Natural killer cell treated with Interleukin-12 subunit alpha and Interleukin-12 subunit beta and Interleukin-15 and Interleukin-18, amount 100 ng/mL, for 72 hours (primary cell): Measurements from ENCODE around the gene FBXL13. TPM values are rescaled to one million over a fixed set of nuclear protein-coding genes. Genes with fewer than 3 reads are reported as not detected.
"Not testable (repeated sequence)": the region's sequence is repeated elsewhere in the genome, so short reads cannot be mapped to it uniquely, and the experiment has no call there.

Experiments used
- ATAC-seq, 2 donors: fragments of 150-1000 bp; cut with Tn5 transposase in 1 of 2; sonication (Bioruptor Pico), chemical (Tn5 transposase) in 1 of 2; 2 replicates each; pipeline ENCODE4 v1.10.0; 2021
- DNase-seq: peaks from one replicate; pipeline ENCODE4 v3.0.0; 2022; ENCODE audit warnings: low spot score
- H3K27ac Mint-ChIP-seq, 2 donors: 1 replicate in 1 of 2; 2 replicates in 1 of 2; pipeline ENCODE4 v1.8.0; 2022; ENCODE audit warnings: mixed read lengths in 2 of 2, mild to moderate bottlenecking in 1 of 2, moderate library complexity in 1 of 2
- H3K27me3 Mint-ChIP-seq, 2 donors: 1 replicate in 1 of 2; 2 replicates in 1 of 2; pipeline ENCODE4 v1.8.0; 2022; ENCODE audit warnings: mixed read lengths in 2 of 2
- H3K36me3 Mint-ChIP-seq: one replicate; pipeline ENCODE4 v1.8.0; 2022; ENCODE audit warnings: mixed read lengths
- H3K4me1 Mint-ChIP-seq, 2 donors: 1 replicate in 1 of 2; 2 replicates in 1 of 2; pipeline ENCODE4 v1.8.0; 2022; ENCODE audit warnings: low read depth in 2 of 2, mixed read lengths in 2 of 2, mild to moderate bottlenecking in 1 of 2
- H3K4me3 Mint-ChIP-seq: one replicate; pipeline ENCODE4 v1.8.0; 2022; ENCODE audit warnings: mixed read lengths
- H3K9me3 Mint-ChIP-seq: 2 replicates; pipeline ENCODE4 v1.8.0; 2022; ENCODE audit warnings: mixed read lengths
- total RNA-seq, 2 donors: library from RNA; stranded (reverse); gene quantifications; one replicate each; pipeline ENCODE4 v1.2.3, GENCODE V29; 2022

FBXL13 gene
- total RNA-seq, 2 donors from 2014 or later = 0.43 to 0.86 TPM

GRCh38 chr7:102917436-102918353 is 156.9 kb downstream of the FBXL13 start:
- Mint-ChIP-seq H3K36me3 (no peaks in the 10 kb centered on the region), H3K9me3 (no peaks in the 10 kb centered on the region), H3K4me1 (no peaks in the 10 kb centered on the region), H3K27ac (no peak overlapping the region), H3K27me3 (no peaks in the 10 kb centered on the region), H3K4me3 (no peak overlapping the region)
- ATAC-seq (no peak), DNase-seq (no peak)

DNA sequence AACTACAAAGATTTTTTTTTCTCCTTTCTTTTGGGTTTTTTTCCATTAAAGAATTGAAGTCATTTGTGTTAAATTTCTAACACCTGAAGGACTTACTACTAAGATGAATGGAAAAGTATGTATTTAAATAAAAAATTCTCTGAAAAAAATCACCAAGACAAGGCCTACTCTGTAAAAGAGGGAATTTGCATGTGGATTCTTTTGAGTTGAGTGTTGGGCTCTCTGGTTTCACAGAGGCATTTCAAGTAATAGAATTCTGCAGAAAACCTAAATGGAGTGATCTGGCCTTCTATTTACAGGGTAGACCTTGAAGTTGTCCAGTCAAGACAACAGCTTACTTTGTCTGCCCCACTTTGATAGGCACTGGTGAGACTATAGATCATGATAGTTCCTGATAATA is 157.7 kb downstream of the FBXL13 start:
- Mint-ChIP-seq H3K27ac (no peak overlapping the region), H3K4me1 (no peaks in the 10 kb centered on the region), H3K36me3 (no peaks in the 10 kb centered on the region), H3K4me3 (no peak overlapping the region), H3K9me3 (no peaks in the 10 kb centered on the region), H3K27me3 (no peaks in the 10 kb centered on the region)
- DNase-seq (no peak), ATAC-seq (no peak)

DNA sequence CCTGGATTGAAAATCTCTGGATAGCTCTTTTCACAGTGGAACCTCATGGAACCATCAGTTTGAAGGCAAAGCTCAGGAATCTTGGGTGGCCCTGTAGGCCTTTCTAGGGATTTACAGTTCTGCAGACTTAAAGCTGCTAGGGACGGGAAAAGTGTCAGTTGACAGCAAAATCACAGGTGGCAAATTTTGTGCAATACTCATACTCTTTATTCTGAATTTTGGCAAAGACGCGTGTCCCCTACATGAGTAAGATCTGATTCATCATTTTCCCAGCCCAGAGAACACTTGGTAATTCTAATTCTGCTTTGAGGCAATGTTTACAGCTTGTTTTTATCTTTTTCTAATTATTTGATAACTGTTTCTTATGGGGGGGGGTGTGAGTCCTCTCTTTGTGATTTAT is 158.2 kb downstream of the FBXL13 start:
- no peaks in the 10 kb centered on the region for H3K4me1 Mint-ChIP-seq
- H3K9me3 Mint-ChIP-seq = no peaks in the 10 kb centered on the region
- H3K4me3 Mint-ChIP-seq = no peak overlapping the region
- DNase-seq = no peak
- no peak for ATAC-seq
- no peak overlapping the region for H3K27ac Mint-ChIP-seq
- no peaks in the 10 kb centered on the region for H3K27me3 Mint-ChIP-seq
- no peaks in the 10 kb centered on the region for H3K36me3 Mint-ChIP-seq

DNA sequence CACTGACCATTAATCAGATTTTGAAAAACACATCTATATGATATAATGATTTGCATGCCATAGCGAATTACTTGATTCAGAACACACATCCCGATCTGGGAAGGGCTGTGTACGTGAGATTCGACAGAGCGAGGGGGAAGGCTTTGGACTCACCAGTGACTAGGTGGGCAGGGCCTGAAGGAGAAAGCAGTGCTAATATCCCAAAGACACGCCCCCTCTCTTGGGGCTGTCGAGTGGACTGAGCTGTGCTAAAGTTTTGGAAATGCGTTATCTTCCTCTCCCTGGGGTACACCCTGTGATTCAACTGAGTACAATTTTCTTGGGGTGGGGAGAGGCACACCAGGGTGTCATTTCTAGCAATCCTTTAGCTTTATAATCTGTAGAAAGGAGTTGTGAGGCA is 160.0 kb downstream of the FBXL13 start:
- H3K4me3 Mint-ChIP-seq = no peak overlapping the region
- H3K4me1 Mint-ChIP-seq = no peaks in the 10 kb centered on the region
- DNase-seq (no peak), ATAC-seq (no peak)
- H3K27me3 Mint-ChIP-seq = no peaks in the 10 kb centered on the region
- H3K9me3 Mint-ChIP-seq = no peaks in the 10 kb centered on the region
- no peak overlapping the region for H3K27ac Mint-ChIP-seq
- H3K36me3 Mint-ChIP-seq = no peaks in the 10 kb centered on the region

DNA sequence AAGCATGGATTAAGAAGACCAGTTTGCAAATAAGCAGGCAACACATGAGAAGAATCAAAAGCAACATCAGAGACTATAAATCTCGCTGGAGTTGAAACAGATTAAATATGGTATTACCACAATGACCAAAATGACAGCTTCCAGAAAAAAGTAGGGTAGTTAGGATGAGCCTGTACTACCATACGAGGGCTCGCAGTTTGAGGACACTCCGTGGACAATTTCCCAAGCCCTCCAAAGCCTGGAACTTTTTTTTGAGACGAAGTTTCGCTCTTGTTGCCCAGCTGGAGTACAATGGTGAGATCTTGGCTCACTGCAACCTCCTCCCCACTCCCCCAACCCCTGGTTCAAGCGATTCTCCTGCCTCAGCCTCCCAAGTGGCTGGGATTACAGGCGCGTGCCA is 160.8 kb downstream of the FBXL13 start:
- Mint-ChIP-seq H3K4me3 (no peak overlapping the region), H3K4me1 (no peaks in the 10 kb centered on the region), H3K27ac (no peak overlapping the region), H3K27me3 (no peaks in the 10 kb centered on the region), H3K36me3 (no peaks in the 10 kb centered on the region), H3K9me3 (no peaks in the 10 kb centered on the region)
- ATAC-seq (no peak), DNase-seq (no peak)

- no peak for ATAC-seq
- Mint-ChIP-seq H3K27me3 (no peaks in the 10 kb centered on the region), H3K36me3 (no peaks in the 10 kb centered on the region), H3K4me3 (no peak within 1 kb of the TSS), H3K9me3 (no peaks in the 10 kb centered on the region), H3K4me1 (no peaks in the 10 kb centered on the region), H3K27ac (no peak within 1 kb of the TSS)
- DNase-seq = no peak
Measured at GRCh38 chr7:102912742-102913141, 161.9 kb downstream of the FBXL13 start, which contains the start of gene LRRC17. TSS of gene LRRC17 (plus strand) at chr7:102913000. CDS start at chr7:102933914, 20,914 bp downstream.

DNA sequence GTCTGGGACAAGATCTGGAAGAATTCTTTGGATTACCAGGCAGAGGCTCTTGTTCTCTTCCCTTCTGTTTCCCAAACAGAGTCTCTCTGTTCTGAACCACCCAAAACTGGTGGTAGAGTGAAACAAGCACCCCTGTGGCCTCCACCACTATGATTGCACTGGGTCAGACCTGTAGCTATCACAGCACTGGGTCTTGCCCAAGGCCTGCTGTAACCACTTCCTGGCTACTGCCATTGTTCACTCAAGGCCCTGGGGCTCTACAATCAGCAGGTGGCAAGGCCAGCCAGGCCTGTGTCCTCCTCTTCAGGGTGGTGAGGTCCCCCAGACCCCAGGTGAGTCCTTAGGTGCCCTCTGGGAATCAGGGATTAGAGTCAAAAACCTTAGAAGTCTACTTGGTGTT is 165.9 kb downstream of the FBXL13 start:
- peaks cover 16% of the 10 kb centered on the region for H3K36me3 Mint-ChIP-seq
- ATAC-seq (no peak), DNase-seq (no peak)
- no peak overlapping the region for H3K27ac Mint-ChIP-seq
- H3K4me3 Mint-ChIP-seq = no peak overlapping the region
- peaks cover 5 to 29% of the 10 kb centered on the region in 2 donors for H3K27me3 Mint-ChIP-seq
- no peaks in the 10 kb centered on the region for H3K4me1 Mint-ChIP-seq
- H3K9me3 Mint-ChIP-seq = no peaks in the 10 kb centered on the region

- H3K4me1 Mint-ChIP-seq, ATAC-seq, H3K4me3 Mint-ChIP-seq, H3K27ac Mint-ChIP-seq, DNase-seq, H3K9me3 Mint-ChIP-seq: not testable (repeated sequence)
- H3K27me3 Mint-ChIP-seq = peaks cover 5 to 37% of the 10 kb centered on the region in 2 donors
- peaks cover 16% of the 10 kb centered on the region for H3K36me3 Mint-ChIP-seq
Measured at GRCh38 chr7:102903576-102903975, 171.0 kb downstream of the FBXL13 start.

GRCh38 chr7:102902052-102902451 is 172.5 kb downstream of the FBXL13 start:
- not testable (repeated sequence) for H3K4me3 Mint-ChIP-seq, ATAC-seq, H3K27ac Mint-ChIP-seq, H3K9me3 Mint-ChIP-seq, DNase-seq, H3K4me1 Mint-ChIP-seq
- H3K36me3 Mint-ChIP-seq = peaks cover 16% of the 10 kb centered on the region
- peaks cover 5 to 37% of the 10 kb centered on the region in 2 donors for H3K27me3 Mint-ChIP-seq

DNA sequence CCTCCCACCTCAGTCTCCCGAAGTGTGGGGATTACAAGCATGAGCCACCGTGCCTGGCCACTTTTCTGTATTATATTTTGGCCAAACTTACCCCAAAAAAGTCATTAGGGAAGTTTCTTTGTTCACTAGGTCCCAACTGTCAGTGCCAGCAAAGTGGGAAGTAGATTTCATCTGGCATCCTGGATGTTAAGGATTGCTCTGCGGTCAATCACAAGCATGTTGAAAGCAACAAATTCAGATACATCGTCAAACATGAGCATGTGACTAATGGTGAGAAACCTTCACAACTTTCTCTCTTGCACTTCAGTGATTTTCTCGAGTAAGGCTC is 176.1 kb downstream of the FBXL13 start:
- Mint-ChIP-seq H3K4me3 (no peak overlapping the region), H3K9me3 (no peaks in the 10 kb centered on the region), H3K27me3 (peaks cover 0 to 7% of the 10 kb centered on the region in 2 donors), H3K27ac (no peak overlapping the region), H3K4me1 (no peaks in the 10 kb centered on the region), H3K36me3 (no peaks in the 10 kb centered on the region)
- DNase-seq (no peak), ATAC-seq (no peak)

GRCh38 chr7:102897856-102898531 is 176.6 kb downstream of the FBXL13 start:
- Mint-ChIP-seq H3K27ac (no peak overlapping the region), H3K4me1 (peaks cover 0 to 2% of the 10 kb centered on the region in 2 donors), H3K9me3 (no peaks in the 10 kb centered on the region), H3K4me3 (no peak overlapping the region), H3K27me3 (peaks cover 0 to 2% of the 10 kb centered on the region in 2 donors), H3K36me3 (no peaks in the 10 kb centered on the region)
- ATAC-seq (no peak), DNase-seq (no peak)

- no peaks in the 10 kb centered on the region for H3K36me3 Mint-ChIP-seq
- DNase-seq (no peak), ATAC-seq (no peak)
- H3K27ac Mint-ChIP-seq = no peak overlapping the region
- H3K4me1 Mint-ChIP-seq = peaks cover 0 to 3% of the 10 kb centered on the region in 2 donors
- no peaks in the 10 kb centered on the region for H3K27me3 Mint-ChIP-seq
- no peaks in the 10 kb centered on the region for H3K9me3 Mint-ChIP-seq
- H3K4me3 Mint-ChIP-seq = no peak overlapping the region
Measured at GRCh38 chr7:102897211-102897631, 177.4 kb downstream of the FBXL13 start.

GRCh38 chr7:102896585-102896984 is 178.0 kb downstream of the FBXL13 start:
- Mint-ChIP-seq H3K27me3 (no peaks in the 10 kb centered on the region), H3K36me3 (no peaks in the 10 kb centered on the region), H3K9me3 (no peaks in the 10 kb centered on the region), H3K4me1 (peaks cover 0 to 3% of the 10 kb centered on the region in 2 donors), H3K4me3 (no peak overlapping the region), H3K27ac (no peak overlapping the region)
- no peak for DNase-seq
- no peak for ATAC-seq

DNA sequence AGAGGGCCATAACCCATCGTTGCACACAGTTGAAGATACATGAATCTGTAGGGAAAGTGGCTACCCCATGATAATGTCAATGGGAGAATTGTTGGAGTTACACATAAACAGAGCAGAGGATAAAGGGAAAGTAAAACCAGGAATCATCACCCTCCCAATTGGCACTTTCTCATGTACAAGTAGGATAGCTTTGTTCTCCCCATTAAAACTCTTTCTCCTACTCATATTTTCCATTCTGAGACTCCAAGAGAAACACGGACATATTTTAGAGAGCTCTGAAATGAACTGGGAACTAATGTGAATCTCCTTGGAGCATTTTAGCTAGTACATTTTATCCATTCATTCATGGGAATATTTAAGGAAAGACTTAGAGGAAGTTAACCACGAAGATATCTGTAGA is 179.0 kb downstream of the FBXL13 start:
- peaks cover 0 to 3% of the 10 kb centered on the region in 2 donors for H3K4me1 Mint-ChIP-seq
- no peak overlapping the region for H3K4me3 Mint-ChIP-seq
- ATAC-seq (no peak), DNase-seq (no peak)
- H3K27ac Mint-ChIP-seq = no peak overlapping the region
- no peaks in the 10 kb centered on the region for H3K36me3 Mint-ChIP-seq
- no peaks in the 10 kb centered on the region for H3K9me3 Mint-ChIP-seq
- peaks cover 0 to 6% of the 10 kb centered on the region in 2 donors for H3K27me3 Mint-ChIP-seq
